GM19372 (cell line): Measurements from ENCODE around the gene OSBP2.

Experiments used
- ATAC-seq: cut with Tn5 transposase; IDR thresholded peaks from one replicate; pipeline ENCODE4 v1.9.1; 2021; ENCODE audit warnings: mild to moderate bottlenecking, low read depth, moderate library complexity; ENCODE audit not compliant: unreplicated experiment

OSBP2 gene

GRCh38 chr22:30889268-30889995 lies 194.8 kb downstream of the OSBP2 start:
- ATAC-seq: no peak

- no peak for ATAC-seq
Observed at GRCh38 chr22:30889996-30890480, 195.4 kb downstream of the OSBP2 start.

- no peak for ATAC-seq
Observed at GRCh38 chr22:30890686-30891442, 196.2 kb downstream of the OSBP2 start.

GRCh38 chr22:30891443-30891755 lies 196.7 kb downstream of the OSBP2 start:
- ATAC-seq: no peak

- ATAC-seq: no peak
Observed at GRCh38 chr22:30891781-30892180, 197.1 kb downstream of the OSBP2 start.

GRCh38 chr22:30892286-30892685 lies 197.6 kb downstream of the OSBP2 start:
- no peak for ATAC-seq

GRCh38 chr22:30892731-30893221 lies 198.1 kb downstream of the OSBP2 start:
- no peak for ATAC-seq

GRCh38 chr22:30893434-30894370 lies 199.0 kb downstream of the OSBP2 start:
- no peak for ATAC-seq

- no peak for ATAC-seq
Observed at GRCh38 chr22:30894371-30894740, 199.7 kb downstream of the OSBP2 start.

- ATAC-seq: no peak
Observed at GRCh38 chr22:30902496-30903357, 208.1 kb downstream of the OSBP2 start.

- no peak for ATAC-seq
Observed at GRCh38 chr22:30903876-30904460, 209.3 kb downstream of the OSBP2 start.

GRCh38 chr22:30905696-30906341 lies 211.1 kb downstream of the OSBP2 start:
- no peak for ATAC-seq

- ATAC-seq: no peak
Observed at GRCh38 chr22:30906411-30906810, 211.7 kb downstream of the OSBP2 start.

- no peak for ATAC-seq
Observed at GRCh38 chr22:30906946-30907345, 212.3 kb downstream of the OSBP2 start.

GRCh38 chr22:30908051-30908461 lies 213.4 kb downstream of the OSBP2 start:
- no peak for ATAC-seq

GRCh38 chr22:30909306-30909705 lies 214.6 kb downstream of the OSBP2 start:
- ATAC-seq: no peak

- ATAC-seq: no peak
Observed at GRCh38 chr22:30910358-30910757, 215.7 kb downstream of the OSBP2 start.

- ATAC-seq: no peak
Observed at GRCh38 chr22:30918761-30919160, 224.1 kb downstream of the OSBP2 start.

- ATAC-seq: no peak
Observed at GRCh38 chr22:30919973-30920372, 225.3 kb downstream of the OSBP2 start.
